Endothelial cell (in vitro differentiated cells): ENCODE data around the gene MAML3. TPM values are rescaled to one million over a fixed set of nuclear protein-coding genes. Genes with fewer than 3 reads are reported as not detected.

ENCODE experiments used
- DNase-seq: peaks from one replicate; pipeline ENCODE4 v3.0.0; 2021; ENCODE audit warnings: low spot score
- H3K27ac Mint-ChIP-seq: one replicate; pipeline ENCODE4 v1.8.0; 2021; ENCODE audit warnings: mixed read lengths, inconsistent platforms; ENCODE audit not compliant: unreplicated experiment
- H3K27me3 Mint-ChIP-seq: one replicate; pipeline ENCODE4 v1.8.0; 2021; ENCODE audit warnings: mild to moderate bottlenecking, moderate library complexity, mixed read lengths, inconsistent platforms; ENCODE audit not compliant: unreplicated experiment
- H3K36me3 Mint-ChIP-seq: one replicate; pipeline ENCODE4 v1.8.0; 2021; ENCODE audit warnings: mild to moderate bottlenecking, low read depth, mixed read lengths, inconsistent platforms; ENCODE audit not compliant: unreplicated experiment
- H3K4me1 Mint-ChIP-seq: one replicate; pipeline ENCODE4 v1.8.0; 2021; ENCODE audit warnings: mild to moderate bottlenecking, mixed read lengths, inconsistent platforms; ENCODE audit not compliant: unreplicated experiment
- H3K4me3 Mint-ChIP-seq: one replicate; pipeline ENCODE4 v1.8.0; 2021; ENCODE audit warnings: mild to moderate bottlenecking, mixed read lengths, inconsistent platforms; ENCODE audit not compliant: unreplicated experiment
- H3K9me3 Mint-ChIP-seq: one replicate; pipeline ENCODE4 v1.8.0; 2021; ENCODE audit warnings: mixed read lengths, inconsistent platforms; ENCODE audit not compliant: unreplicated experiment
- total RNA-seq: library from RNA; stranded (reverse); fragmentation: NEBNext Ultra II Directional; extraction: Animal tissue kit (Norgen Biotek cat#: 25700); gene quantifications from one replicate; pipeline ENCODE4 v1.2.1, GENCODE V29; 2021; ENCODE audit not compliant: unreplicated experiment
- TF ChIP-seq, protein P1 (sequence below): fragments of 200-600 bp; sonication (generic); IDR thresholded peaks from one replicate; pipeline ENCODE4 v1.5.0; 2021; ENCODE audit warnings: antibody characterized with exemption; ENCODE audit not compliant: unreplicated experiment

Gene MAML3
- total RNA-seq, 1 donor from 2014 or later: 31.0 TPM

DNA sequence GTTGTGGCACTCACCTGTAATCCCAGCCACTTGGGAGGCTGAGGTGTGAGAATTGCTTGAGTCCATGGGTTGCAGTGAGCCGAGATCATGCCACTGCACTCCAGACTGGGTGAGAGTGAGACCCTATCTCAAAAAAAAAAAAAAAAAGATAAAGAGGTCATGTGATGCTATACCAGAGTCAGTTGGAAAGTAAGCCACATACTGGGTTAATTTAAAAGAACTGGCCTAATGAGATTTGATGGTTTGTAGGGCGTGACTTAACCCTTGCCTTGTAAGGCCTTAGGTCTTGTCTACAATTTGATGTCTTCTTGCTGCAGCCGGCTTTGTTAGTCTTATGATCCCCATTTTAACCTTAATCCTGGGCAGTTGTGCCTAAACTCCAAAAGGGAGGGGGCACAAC lies 483.2 kb downstream of the MAML3 start:
- Mint-ChIP-seq H3K4me3 (peak overlapping the region; percentile 66), H3K27me3 (peaks cover 15% of the 10 kb centered on the region), H3K27ac (no peak overlapping the region), H3K4me1 (peaks cover 73% of the 10 kb centered on the region), H3K36me3 (peaks cover 41% of the 10 kb centered on the region), H3K9me3 (no peaks in the 10 kb centered on the region)
- TF ChIP-seq, protein P1, sequence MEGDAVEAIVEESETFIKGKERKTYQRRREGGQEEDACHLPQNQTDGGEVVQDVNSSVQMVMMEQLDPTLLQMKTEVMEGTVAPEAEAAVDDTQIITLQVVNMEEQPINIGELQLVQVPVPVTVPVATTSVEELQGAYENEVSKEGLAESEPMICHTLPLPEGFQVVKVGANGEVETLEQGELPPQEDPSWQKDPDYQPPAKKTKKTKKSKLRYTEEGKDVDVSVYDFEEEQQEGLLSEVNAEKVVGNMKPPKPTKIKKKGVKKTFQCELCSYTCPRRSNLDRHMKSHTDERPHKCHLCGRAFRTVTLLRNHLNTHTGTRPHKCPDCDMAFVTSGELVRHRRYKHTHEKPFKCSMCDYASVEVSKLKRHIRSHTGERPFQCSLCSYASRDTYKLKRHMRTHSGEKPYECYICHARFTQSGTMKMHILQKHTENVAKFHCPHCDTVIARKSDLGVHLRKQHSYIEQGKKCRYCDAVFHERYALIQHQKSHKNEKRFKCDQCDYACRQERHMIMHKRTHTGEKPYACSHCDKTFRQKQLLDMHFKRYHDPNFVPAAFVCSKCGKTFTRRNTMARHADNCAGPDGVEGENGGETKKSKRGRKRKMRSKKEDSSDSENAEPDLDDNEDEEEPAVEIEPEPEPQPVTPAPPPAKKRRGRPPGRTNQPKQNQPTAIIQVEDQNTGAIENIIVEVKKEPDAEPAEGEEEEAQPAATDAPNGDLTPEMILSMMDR: no peak
- no peak for DNase-seq

DNA sequence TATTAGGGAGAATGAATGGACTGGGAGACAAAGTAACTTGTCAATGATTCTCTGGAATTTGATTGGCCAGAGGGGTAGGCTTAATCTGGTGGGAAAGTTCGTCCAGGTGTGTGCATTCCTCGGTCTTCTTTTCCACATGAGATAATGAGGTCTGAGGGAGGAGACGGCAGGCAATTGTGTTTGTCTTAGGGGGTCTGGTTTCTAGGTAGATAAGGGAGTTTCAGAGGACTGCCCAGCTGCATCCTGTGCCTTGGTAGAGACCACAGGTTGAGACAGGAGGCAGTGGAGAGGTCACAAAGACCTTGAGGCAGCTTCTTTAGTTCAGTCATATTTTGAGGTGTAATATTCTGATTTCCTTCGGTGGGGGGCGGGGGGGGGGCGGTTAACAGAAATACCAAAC lies 484.1 kb downstream of the MAML3 start:
- Mint-ChIP-seq H3K4me3 (peak overlapping the region; percentile 34), H3K9me3 (no peaks in the 10 kb centered on the region), H3K27me3 (peaks cover 15% of the 10 kb centered on the region), H3K36me3 (peaks cover 37% of the 10 kb centered on the region), H3K27ac (peak overlapping the region; percentile 22), H3K4me1 (peaks cover 75% of the 10 kb centered on the region)
- TF ChIP-seq, protein P1: no peak
- DNase-seq: no peak

DNA sequence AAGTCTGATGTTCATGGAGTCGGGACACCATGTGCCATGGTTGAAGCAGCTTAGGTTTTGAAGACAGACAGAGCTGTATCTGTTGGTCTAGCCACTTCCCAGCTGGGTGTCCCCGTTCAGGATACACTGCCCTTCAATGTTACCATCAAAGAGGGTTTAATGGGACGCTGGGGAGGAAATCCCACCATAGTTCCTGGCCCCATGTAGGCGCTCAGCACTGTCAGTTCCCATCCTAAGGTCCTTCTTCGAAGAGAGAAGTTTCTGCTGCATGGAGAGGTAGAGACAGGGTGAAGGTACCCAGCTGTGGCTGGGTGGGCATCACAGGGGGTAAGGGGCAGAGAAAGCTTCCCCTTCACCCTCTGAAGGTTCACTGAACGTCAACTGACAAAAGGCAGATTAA lies 484.6 kb downstream of the MAML3 start:
- TF ChIP-seq, protein P1: no peak
- Mint-ChIP-seq H3K27ac (no peak overlapping the region), H3K4me3 (peak overlapping the region; percentile 34), H3K36me3 (peaks cover 35% of the 10 kb centered on the region), H3K27me3 (peaks cover 15% of the 10 kb centered on the region), H3K9me3 (no peaks in the 10 kb centered on the region), H3K4me1 (peaks cover 73% of the 10 kb centered on the region)
- no peak for DNase-seq

DNA sequence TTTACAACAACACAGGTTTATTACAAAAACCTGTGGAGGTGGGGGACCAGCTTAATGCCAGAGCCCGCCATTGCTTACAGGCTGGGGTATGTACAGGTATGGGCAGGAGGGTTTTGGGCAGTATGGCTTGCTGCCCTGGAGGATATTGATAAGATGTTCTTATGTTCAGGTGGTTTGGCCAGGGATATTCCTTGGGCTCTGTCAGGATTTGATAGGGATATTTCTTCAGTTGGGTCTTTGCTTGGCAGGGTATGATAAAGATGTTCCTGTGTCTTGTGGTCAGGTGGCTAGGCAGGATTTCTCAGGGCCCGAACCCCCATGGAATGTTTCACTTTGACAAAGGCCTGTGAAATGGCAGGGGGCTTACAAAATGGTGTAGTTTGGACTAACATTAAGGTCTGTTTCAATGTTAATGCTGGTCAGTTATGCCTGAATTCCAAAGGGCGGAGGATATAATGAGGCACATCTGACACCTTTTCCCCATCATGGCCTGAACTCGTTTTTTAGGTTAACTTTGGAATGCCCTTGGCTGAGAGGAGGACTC lies 485.3 kb downstream of the MAML3 start:
- Mint-ChIP-seq H3K4me1 (peaks cover 72% of the 10 kb centered on the region), H3K27me3 (peaks cover 15% of the 10 kb centered on the region), H3K27ac (peak overlapping the region; percentile 44)

DNA sequence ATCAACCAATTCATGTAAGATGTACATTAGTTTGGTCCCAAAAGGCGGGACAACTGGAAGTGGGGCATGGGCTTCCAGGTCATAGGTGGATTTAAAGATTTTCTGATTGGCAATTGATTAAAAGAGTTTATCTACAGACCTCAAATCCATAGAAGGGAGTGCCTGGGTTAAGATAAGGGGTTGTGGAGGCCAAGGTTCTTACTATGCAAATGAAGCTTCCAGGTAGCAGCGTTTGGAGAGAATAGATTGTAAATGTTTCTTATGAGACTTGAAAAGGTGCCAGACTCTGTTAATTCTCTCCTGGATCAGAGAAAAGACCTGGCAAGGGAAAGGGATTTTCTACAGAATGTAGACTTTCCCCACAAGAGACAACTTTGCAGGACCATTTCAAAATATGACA lies 485.9 kb downstream of the MAML3 start:
- Mint-ChIP-seq H3K4me1 (peaks cover 70% of the 10 kb centered on the region), H3K27ac (peak overlapping the region; percentile 100), H3K27me3 (peaks cover 15% of the 10 kb centered on the region), H3K9me3 (no peaks in the 10 kb centered on the region), H3K36me3 (peaks cover 34% of the 10 kb centered on the region), H3K4me3 (peak overlapping the region; percentile 99)
- DNase-seq: no peak
- TF ChIP-seq, protein P1: no peak

More for the DNA sequence above, 485.3 kb downstream of the MAML3 start:
- DNase-seq: no peak
- H3K9me3 Mint-ChIP-seq: no peaks in the 10 kb centered on the region
- H3K4me3 Mint-ChIP-seq: no peak overlapping the region
- TF ChIP-seq, protein P1: no peak
- peaks cover 35% of the 10 kb centered on the region for H3K36me3 Mint-ChIP-seq

Other genes with a start within 250 kb of the MAML3 start
- gene SCOC, start 219.5 kb upstream of the MAML3 start, total RNA-seq: 33.9 TPM